Inferior parietal cortex (tissue), 1 donor: Measurements from ENCODE around the gene GNG7.
"Not testable (repeated sequence)": the region's sequence is repeated elsewhere in the genome, so short reads cannot be mapped to it uniquely, and the experiment has no call there.

Experiments used
- DNase-seq: peaks from one replicate; pipeline ENCODE4 v3.0.0-alpha.2; 2016; ENCODE audit errors: extremely low spot score

The GNG7 gene

DNA sequence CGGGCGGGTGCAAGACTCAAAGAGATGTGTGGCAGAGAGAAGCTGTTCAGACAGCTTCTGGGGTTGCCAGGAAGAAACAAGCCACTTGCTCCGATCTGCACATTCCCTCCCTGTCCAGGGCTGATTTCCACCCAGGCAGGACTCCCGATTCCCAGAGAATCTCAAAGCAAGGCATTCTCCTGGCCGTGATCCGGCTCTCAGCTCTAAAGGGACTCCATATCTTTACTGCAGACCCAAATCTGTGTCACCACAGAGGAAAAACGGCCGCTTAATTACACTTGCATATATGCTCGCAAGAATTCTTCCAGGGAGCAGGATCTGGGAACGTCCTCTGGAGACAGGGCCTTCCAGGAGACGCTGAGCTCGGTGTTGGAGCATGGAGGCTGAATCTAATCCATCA lies 25.7 kb downstream of the GNG7 start:
- no peak for DNase-seq

DNA sequence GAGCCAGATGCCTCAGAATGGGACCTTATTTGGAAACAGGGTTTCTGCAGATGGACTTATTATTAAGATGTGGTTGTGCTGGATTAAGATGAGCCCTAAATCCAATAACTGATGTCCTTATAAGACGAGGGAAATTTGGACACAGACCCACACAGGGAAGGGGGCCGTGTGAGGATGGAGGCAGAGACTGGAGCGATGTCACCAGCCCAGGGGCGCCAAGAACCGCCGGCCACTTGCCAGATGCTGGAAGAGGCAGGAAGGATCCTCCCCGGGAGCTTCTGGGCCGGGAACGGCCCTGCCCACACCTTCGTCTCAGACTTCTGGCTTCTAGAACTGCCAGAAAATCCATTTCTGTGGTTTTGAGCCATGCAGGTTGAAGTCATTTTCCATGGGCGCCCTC lies 26.6 kb downstream of the GNG7 start:
- DNase-seq, result no peak

DNA sequence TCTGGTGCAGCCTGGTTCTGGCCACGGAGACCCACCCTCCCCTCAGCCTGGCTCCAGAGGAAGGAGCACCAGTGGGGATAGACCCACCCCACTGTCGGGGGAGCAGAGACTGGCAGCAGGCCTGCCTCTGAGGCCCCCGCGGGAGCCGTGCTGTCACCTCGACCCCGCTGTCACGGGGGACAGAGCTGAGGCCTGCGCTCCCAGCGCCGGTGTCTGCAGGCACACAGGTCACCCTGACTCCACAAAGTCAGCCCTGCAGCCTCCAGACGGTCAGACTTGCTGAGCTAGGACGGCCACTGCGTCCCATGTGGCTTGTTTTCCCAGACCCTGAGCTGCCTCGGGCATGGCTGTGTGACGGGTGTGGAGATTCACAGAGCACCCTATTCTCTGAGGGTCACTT lies 32.3 kb downstream of the GNG7 start:
- no peak for DNase-seq

DNA sequence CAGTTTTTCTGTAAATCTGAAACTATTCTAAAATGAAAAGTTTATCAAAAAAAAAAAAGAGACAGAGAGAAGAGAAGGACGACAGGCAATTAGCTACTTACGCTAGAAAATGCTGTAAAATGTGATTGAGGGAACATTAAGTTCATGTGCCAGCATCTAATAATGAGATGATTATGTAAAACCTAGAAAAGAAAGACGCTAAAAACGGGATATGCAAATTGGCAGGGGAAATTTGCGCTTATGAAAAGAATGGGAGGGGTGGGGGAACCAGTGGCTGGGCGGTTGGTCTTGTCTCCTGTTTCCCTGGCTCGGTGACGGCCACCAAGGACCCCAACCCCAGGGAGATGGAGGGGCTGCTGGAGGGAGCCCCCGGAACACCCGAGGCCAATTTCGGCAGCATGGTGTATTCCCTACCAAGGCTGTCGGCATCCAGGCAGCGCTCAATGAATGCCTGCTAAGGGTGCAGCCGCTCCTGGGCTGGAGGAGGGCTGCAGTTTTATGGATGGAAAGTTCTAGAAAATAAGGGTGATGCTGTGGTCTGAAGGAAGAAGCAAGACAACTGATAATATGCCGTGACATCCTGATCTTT lies 34.2 kb downstream of the GNG7 start:
- no peak for DNase-seq

DNA sequence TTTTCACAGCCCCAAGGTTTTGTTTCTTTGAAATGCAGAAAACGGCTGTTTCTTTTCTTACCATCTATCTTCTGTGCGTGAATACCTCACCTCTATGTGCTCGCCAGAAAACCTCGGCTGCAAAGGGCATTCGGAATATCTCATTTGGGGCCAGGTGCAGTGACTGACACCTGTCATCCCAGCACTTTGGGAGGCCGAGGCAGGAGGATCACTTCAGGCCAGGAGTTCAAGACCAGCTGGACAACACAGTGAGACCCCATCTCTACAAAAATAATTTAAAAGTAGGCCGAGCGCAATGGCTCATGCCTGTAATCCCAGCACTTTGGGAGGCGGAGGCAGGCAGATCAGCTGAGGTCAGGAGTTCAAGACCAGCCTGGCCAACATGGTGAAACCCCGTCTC lies 35.1 kb downstream of the GNG7 start:
- DNase-seq, result not testable (repeated sequence)

DNA sequence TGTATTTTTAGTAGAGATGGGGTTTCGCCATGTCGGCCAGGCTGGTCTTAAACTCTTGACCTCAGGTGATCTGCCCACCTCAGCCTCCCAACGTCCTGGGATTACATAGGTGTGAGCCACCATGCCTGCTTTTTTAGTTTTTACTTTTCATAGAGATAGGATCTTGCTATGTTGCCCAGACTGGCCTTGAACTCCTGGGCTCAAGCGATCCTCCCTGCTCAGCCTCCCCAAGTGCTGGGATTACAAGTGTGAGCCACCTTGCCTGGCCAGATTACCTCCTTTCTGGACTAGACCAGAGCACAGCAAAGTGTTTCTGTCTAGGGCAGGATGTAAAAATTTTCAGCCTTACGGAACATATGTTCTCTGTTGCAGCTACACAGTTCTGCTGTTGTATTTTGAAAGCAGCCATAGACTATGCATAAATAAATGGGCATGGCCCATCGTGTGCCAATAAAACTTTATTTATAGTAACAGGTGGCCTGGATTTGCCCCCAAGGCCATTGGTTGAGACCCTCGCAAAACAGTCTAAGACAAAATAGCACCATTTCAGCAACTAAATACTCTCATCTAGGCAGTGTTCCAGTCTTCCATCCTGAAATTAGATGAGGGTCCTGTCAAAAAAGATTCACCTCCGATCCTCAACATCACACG lies 36.0 kb downstream of the GNG7 start:
- no peak for DNase-seq

DNA sequence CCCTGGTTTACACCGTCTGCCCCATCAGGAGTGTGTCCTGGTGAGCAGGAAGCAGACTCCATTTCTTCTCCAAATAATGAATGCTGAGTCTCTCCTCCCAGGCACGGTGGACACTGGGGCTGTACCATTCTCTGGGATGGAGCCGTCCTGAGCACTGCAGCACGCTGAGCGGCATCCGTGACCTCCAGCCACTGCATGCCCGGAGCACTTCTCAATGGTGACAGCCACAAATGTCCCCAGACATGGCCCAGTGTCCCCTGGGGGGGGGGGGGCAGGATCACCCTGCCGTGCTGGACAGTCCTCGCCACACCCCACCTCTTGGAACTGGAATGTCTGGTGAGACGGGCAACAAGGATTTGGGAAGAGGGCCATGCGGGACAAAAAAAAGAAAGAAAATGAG lies 37.4 kb downstream of the GNG7 start:
- DNase-seq, result no peak

DNA sequence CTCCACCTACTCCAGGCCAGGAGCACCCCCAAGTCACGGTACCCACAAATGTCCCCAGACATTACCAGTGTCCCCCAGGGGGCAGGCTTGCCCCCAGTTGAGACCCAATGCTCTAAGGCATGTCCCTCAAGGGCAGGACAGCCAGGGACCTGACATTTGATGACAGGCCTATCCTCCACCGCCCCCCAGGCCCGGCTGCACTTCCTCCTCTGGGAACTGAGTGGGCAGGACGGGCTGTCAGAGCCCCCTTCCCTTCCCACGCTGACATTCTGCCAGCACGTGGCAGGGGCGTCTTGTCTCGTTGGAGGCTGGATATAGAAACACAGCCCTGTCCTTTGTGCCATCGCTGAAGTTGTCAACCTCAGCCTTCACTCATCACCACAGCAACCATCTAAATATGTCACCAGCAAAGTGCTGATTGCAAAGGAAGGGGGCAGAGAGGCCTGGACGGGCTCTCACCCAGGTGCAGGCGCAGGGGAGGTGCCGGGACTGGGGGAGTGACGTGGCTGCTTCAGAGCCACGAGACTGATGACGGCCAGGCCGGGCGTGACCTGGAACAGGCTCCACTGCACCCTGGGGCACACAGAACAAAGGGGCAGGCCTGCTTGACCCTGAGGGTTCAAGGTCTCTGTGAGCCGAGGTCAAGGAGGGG lies 38.4 kb downstream of the GNG7 start:
- DNase-seq, result no peak

DNA sequence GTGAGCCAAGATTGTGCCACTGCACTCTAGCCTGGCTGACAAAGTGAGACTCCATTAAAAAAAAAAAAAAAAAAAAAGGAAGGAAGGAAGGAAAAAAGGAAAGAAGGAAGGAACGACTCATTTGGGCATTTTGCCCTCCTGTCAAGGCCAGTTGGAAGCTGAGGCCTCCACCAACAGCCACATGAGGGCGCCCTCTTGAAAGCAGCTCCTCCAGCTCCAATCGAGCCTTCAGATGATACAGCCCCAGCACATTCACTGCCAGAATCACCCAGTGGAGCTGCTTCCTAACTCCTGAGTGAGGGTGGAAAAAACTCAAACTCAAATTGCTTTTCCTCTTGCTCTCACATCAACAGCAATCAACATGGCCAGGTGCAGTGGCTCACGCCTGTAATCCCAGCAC lies 40.9 kb downstream of the GNG7 start:
- no peak for DNase-seq

DNA sequence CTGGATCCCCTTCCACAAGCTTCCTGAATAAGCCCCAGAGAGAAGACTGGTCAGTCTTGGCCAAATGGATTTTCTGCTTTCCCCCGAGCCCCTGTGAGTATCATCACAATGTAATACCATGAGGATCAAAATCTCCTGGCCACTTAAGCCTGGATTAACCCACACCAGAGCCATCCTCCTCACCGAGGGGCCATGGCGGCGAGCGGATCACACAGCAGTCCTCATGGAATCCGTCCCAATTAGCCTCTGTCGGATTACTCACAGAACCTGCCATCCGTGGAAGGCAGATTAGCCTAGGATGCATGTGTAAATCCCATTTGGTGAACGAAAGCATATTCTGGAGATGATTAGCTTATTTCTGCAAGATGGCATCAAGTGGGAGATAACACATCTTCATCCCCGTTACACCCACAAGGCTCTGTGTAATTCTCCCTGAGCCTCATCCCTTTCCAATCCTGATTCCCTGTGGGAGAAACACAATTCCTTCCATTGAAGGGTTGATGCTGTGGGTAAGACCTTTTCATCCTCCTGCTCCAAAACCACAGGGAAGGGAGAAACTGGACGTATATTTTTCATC lies 42.5 kb downstream of the GNG7 start:
- no peak for DNase-seq

DNA sequence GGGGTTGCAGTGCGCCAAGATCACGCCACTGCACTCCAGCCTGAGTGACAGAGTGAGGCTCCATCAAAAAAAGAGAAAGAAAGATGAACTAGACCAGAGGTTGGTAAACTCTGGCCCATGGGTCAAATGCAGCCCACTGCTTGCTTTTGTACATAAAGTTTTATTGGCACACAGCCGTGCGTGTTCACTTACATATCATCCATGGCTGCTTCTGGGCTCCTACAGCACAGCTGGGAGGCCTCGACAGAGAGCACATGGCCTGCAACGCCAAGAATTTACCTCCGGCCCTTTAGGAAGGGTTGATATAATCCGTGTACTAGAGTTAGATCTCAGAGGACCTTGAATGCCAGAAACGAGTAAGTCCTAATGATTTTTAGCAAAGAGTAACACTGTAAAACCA lies 46.0 kb downstream of the GNG7 start:
- DNase-seq, result no peak

DNA sequence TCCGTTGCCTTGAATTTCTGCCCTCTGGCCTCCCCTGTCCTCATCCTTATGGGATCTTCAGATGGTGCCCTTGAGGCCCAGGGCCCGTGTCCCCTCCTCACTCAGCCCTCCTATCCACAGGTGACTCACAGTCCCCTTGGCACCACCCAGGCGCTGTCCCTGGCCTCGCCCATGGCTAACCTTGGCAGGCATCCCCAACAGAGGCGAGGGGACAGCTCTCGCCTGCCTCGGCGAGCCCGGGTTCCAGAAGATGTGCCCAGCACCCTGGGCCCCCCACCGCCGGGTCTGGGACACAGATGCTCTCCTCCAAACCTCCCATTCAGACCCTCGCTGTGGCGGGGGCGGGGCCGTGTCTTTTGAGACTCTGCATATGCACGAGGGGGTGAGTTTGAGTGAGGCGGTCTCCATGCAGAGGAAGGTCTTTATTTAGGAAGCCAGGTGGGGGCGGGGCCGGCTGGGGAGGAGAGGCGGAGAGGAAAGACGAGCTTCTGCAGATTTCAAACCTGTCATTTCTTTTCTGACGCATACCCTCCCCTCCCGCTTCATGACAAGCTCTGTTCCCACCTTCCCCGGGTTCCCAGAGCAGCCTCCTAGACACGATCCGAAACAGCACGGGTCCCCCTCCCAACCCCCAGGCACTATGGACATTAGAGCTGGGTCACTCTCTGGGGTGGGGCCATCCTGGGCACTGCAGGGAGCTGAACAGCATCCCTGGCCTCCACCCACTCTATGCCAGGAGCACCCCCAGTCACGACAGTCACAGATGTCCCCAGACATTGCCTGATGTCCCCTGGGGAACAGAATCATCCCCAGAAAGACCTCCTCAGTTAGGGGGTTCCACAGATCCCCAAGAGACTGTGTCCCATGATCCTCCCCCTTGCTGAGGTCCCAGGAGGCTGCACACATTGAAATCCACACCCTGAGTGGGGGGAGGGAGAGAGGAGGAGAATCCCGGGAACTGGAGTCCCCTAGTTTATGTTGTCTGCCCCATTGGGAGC lies 48.5 kb downstream of the GNG7 start:
- DNase-seq, result no peak

DNA sequence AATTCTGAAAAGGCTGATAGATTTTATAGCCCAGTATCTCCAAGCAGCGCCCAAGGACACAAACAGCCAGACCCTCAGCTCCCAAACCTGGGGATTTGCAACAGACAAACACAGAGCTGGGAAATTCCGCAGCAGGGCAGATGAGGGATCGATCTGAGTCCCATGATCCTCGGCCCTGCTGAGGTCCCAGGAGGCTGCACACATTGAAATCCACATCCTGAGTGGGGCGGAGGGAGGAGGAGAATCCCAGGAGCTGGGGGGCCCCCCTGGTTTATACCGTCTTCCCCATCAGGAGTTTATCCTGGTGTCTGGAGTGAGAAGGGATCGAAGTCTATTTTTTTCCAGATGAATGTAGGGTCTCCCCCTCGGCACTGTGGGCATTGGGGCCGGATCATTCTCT lies 49.3 kb downstream of the GNG7 start:
- no peak for DNase-seq

DNA sequence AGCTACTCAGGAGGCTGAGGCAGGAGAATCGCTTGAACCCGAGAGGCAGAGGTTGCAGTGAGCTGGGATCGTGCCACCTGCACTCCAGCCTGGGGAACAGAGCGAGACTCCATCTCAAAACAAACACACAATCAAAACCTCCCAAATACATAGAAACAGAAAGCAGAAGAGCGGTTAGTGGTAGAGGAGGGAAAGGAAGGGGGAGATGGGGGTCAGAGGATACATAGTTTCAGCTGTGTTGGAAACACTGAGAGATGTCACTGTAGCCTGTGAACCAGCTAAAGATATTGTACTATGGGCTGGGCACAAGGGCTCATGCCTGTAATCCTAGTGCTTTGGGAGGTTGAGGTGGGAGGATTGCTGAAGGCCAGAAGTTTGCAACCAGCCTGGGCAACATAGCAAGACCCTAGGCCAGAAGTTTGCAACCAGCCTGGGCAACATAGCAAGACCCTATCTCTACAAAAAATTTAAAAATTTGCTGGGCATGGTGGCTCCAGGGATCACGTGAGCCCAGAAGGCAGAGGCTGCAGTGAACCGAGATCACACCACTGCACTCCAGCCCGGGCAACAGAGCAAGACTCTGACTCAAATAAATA lies 49.9 kb downstream of the GNG7 start:
- no peak for DNase-seq

DNA sequence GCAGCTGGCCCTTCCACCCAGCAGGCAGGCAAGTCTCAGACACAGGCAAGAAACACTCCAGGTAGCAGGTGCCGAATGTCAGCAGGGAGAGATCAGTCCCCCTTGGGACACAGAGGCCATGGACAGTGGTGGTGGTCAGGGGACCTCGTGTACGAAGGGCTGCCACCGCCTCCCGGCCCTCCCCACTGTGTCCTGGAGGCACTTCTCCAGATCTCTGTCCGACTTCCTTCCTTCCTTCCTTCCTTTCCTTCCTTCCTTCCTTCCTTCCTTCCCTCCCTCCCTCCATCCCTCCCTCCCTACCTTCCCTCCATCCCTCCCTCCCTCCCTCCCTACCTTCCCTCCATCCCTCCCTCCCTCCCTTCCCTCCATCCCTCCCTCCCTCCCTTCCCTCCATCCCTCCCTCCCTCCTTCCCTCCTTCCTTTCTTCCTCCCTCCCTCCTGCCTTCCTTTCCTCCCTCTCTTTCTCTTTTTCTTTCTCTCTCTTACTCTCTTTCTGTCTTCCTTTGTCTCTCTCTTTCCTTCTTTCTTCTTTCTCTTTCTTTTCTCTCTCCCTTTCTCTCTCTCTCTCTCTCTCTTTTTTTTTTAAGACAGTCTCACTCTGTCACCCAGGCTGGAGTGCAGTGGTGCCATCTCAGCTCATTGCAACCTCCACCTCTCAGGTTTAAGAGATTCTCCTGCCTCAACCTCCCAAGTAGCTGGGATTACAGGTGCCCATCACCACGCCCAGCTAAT lies 51.3 kb downstream of the GNG7 start:
- not testable (repeated sequence) for DNase-seq

DNA sequence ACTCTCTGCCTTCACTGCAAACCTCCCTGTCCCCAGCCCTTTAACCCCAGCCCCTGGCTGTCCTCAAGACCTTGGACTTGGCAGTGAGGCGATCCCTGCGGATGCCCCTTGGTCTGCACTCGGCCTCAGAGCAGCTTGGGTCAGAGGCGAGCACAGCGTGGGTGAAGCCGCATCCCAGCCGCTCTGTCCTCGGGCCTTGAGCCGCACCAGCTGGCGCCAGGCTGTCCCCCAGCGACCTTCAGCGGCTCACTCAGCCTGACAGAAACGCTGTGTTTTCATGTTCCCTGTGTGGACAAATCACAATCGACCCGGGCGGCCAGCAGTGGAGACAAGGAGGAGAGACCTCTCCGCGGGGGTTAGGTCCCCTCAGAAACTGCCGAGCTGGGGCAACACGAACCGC lies 52.0 kb downstream of the GNG7 start:
- DNase-seq, result no peak

DNA sequence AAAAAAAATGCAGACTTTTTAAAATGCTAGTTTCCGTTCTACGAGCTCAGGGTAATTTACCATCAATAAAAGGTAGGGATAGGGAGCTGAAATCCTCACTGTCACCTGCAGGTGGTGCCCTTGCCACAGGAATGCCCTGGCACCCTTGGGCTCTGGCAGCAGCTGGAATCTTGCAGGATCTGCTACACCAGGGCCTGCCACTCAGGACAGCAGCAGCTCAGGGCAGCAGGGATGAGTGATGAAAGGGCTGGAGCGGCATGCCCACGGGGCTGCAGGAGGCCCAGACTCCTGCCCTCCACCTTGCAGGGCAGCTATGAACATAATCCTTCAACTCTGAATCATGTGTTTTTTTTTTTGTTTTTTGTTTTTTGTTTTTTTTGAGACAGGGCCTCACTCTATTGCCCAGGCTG lies 54.0 kb downstream of the GNG7 start:
- DNase-seq, result peak; percentile 89

DNA sequence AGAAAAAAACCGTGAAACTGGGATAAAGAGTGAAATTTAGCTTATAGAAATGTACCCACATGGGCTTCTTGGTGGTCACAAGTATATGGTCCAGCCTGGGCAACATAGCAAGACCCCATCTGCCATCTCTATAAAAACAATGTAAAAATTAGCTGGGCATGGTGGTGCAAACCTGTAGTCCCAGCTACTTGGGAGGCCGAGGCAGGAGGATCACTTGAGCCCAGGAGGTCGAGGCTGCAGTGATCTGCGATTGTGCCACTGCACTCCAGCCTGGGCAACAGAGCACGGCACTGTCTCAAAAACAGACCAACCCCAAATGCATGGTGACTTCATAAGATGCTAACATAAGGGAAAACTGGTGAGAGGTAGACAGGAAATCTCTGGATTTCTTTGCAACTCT lies 54.4 kb downstream of the GNG7 start:
- no peak for DNase-seq

DNA sequence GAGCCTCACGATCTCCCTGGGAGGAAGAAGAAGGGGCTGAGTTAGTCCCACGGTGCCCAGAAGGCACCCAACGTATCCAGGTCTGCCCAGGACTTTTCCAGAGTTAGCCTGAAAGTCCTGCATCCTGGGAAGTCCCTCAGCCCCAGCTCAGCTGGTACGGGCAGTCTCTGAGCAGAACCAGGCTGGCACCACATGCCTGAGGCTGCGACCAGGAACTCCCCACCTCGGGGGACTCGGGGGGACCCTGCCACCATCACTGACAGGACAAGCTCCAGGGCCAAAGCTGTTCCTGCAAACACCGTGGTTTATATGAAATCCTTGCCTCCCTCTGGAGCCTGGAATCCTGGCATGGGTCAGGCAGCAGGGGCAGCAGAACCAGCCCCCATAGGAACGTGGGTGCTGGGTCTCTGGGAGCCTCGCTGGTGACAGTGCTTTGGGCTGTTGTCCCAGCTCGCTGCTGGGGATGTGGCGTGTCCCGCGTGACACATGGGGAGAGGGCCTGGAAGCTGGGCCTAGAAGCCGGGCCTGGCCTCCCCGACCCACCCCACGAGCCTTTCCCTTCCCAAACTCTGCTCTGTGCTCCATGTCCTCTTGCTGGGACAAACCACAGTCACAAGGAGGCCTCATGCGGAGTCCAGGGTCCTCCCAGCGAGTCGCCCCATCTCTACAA lies 55.5 kb downstream of the GNG7 start:
- no peak for DNase-seq

DNA sequence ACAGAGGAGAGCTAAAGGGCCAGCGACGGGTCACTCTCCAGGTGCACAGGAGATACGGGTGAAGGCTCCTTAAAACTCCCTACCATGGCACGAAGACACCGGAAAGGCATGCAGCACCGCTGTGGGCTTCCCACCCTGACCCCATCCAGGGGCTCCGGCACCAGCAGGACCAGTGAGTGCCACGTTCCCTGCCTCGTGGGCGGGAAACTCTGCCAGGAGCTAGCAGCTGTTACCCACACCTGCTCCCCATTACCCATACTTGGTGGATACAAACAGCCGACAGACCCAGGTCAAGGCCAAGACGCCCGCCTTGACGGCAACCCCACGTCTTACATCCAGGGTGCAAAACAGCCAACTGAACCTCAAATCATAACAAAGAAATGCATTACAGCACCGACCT lies 56.7 kb downstream of the GNG7 start:
- no peak for DNase-seq
